GM23338 (cell line): ENCODE results near the gene IGFBP4. TPM values are rescaled to one million over a fixed set of nuclear protein-coding genes. Genes with fewer than 3 reads are reported as not detected.

Source experiments
- CREB1 ChIP-seq: fragments of 250-450 bp; sonication (Bioruptor Pico); IDR thresholded peaks from 2 replicates; pipeline ENCODE4 v1.5.0; 2020; ENCODE audit warnings: low read depth, mild to moderate bottlenecking, moderate library complexity
- CTCF ChIP-seq, 2 experiments: fragments of 200-600 bp in 1 of 2; sonication (generic) in 1 of 2; conservative IDR thresholded peaks; 2 replicates each; pipeline versions ENCODE4 v1.5.1 to v1.6.1; 2016 to 2017; ENCODE audit warnings: antibody characterized with exemption in 2 of 2, low read depth in 2 of 2, mild to moderate bottlenecking in 2 of 2, moderate library complexity in 1 of 2
- EZH2 ChIP-seq: fragments of 200-600 bp; sonication (generic); IDR thresholded peaks from one replicate; pipeline ENCODE4 v1.8.0; 2017; ENCODE audit warnings: antibody characterized with exemption, mild to moderate bottlenecking, low read depth; ENCODE audit not compliant: unreplicated experiment
- EZH2phosphoT487 ChIP-seq: fragments of 200-600 bp; sonication (generic); IDR thresholded peaks from one replicate; pipeline ENCODE4 v1.8.1; 2018; ENCODE audit warnings: antibody characterized with exemption; ENCODE audit not compliant: unreplicated experiment
- JUNB ChIP-seq: IDR thresholded peaks from one replicate; pipeline ENCODE4 v1.6.1; 2016; ENCODE audit warnings: antibody characterized with exemption; ENCODE audit not compliant: unreplicated experiment
- NANOG ChIP-seq: IDR thresholded peaks from 2 replicates; pipeline ENCODE4 v1.6.1; 2016; ENCODE audit warnings: antibody characterized with exemption, borderline replicate concordance
- POLR2AphosphoS5 ChIP-seq: IDR thresholded peaks from 2 replicates; pipeline ENCODE4 v1.6.1; 2016; ENCODE audit warnings: antibody characterized with exemption, low read depth
- REST ChIP-seq: IDR thresholded peaks from one replicate; pipeline ENCODE4 v1.6.1; 2018; ENCODE audit warnings: antibody characterized with exemption; ENCODE audit not compliant: unreplicated experiment
- STAT1 ChIP-seq: IDR thresholded peaks from one replicate; pipeline ENCODE4 v1.6.1; 2016; ENCODE audit warnings: antibody characterized with exemption; ENCODE audit not compliant: unreplicated experiment
- ZNF331 ChIP-seq: fragments of 250-450 bp; sonication (Bioruptor Pico); IDR thresholded peaks from 2 replicates; pipeline ENCODE4 v1.5.0; 2020; ENCODE audit warnings: low read depth, mild to moderate bottlenecking, moderate library complexity
- polyA plus RNA-seq: library from polyadenylated mRNA; unstranded; fragments of >200 nt; fragmentation: Nextera tagmentation; extraction: Ambion mirVana; gene quantifications from 2 replicates; pipeline ENCODE4 v1.2.1, GENCODE V29; 2016
- total RNA-seq: library from RNA; depleted of rRNA; stranded (reverse); fragments of >200 nt; shearing (Covaris generic); gene quantifications from 2 replicates; pipeline ENCODE4 v1.2.3, GENCODE V29; 2014
- TF ChIP-seq, protein P1 (sequence below): fragments of 250-450 bp; sonication (Bioruptor Pico); IDR thresholded peaks from 2 replicates; pipeline ENCODE4 v1.5.0; 2020; ENCODE audit warnings: mild to moderate bottlenecking, moderate library complexity

IGFBP4 gene
- total and polyA plus RNA-seq, 2 experiments from 2014 or later: 38.7 to 78.9 TPM

- TF ChIP-seq, protein P1, sequence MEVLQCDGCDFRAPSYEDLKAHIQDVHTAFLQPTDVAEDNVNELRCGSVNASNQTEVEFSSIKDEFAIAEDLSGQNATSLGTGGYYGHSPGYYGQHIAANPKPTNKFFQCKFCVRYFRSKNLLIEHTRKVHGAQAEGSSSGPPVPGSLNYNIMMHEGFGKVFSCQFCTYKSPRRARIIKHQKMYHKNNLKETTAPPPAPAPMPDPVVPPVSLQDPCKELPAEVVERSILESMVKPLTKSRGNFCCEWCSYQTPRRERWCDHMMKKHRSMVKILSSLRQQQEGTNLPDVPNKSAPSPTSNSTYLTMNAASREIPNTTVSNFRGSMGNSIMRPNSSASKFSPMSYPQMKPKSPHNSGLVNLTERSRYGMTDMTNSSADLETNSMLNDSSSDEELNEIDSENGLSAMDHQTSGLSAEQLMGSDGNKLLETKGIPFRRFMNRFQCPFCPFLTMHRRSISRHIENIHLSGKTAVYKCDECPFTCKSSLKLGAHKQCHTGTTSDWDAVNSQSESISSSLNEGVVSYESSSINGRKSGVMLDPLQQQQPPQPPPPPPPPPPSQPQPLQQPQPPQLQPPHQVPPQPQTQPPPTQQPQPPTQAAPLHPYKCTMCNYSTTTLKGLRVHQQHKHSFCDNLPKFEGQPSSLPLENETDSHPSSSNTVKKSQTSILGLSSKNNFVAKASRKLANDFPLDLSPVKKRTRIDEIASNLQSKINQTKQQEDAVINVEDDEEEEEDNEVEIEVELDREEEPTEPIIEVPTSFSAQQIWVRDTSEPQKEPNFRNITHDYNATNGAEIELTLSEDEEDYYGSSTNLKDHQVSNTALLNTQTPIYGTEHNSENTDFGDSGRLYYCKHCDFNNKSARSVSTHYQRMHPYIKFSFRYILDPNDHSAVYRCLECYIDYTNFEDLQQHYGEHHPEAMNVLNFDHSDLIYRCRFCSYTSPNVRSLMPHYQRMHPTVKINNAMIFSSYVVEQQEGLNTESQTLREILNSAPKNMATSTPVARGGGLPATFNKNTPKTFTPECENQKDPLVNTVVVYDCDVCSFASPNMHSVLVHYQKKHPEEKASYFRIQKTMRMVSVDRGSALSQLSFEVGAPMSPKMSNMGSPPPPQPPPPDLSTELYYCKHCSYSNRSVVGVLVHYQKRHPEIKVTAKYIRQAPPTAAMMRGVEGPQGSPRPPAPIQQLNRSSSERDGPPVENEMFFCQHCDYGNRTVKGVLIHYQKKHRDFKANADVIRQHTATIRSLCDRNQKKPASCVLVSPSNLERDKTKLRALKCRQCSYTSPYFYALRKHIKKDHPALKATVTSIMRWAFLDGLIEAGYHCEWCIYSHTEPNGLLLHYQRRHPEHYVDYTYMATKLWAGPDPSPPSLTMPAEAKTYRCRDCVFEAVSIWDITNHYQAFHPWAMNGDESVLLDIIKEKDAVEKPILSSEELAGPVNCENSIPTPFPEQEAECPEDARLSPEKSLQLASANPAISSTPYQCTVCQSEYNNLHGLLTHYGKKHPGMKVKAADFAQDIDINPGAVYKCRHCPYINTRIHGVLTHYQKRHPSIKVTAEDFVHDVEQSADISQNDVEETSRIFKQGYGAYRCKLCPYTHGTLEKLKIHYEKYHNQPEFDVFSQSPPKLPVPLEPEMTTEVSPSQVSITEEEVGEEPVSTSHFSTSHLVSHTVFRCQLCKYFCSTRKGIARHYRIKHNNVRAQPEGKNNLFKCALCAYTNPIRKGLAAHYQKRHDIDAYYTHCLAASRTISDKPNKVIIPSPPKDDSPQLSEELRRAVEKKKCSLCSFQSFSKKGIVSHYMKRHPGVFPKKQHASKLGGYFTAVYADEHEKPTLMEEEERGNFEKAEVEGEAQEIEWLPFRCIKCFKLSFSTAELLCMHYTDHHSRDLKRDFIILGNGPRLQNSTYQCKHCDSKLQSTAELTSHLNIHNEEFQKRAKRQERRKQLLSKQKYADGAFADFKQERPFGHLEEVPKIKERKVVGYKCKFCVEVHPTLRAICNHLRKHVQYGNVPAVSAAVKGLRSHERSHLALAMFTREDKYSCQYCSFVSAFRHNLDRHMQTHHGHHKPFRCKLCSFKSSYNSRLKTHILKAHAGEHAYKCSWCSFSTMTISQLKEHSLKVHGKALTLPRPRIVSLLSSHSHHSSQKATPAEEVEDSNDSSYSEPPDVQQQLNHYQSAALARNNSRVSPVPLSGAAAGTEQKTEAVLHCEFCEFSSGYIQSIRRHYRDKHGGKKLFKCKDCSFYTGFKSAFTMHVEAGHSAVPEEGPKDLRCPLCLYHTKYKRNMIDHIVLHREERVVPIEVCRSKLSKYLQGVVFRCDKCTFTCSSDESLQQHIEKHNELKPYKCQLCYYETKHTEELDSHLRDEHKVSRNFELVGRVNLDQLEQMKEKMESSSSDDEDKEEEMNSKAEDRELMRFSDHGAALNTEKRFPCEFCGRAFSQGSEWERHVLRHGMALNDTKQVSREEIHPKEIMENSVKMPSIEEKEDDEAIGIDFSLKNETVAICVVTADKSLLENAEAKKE (CRISPR knock-in tag): no peak
- no peak for TF ChIP-seq EZH2
- TF ChIP-seq NANOG: no peak
- no peak for TF ChIP-seq REST
- TF ChIP-seq CREB1 (CRISPR knock-in tag): no peak
- TF ChIP-seq STAT1: no peak
- no peak for TF ChIP-seq ZNF331 (CRISPR knock-in tag)
- no peak for TF ChIP-seq CTCF (conservative IDR thresholded peaks at IDR 0.05; ENCODE audit: low read depth in 2 of 2)
- TF ChIP-seq JUNB: no peak
- TF ChIP-seq POLR2AphosphoS5: no peak
- TF ChIP-seq EZH2phosphoT487: no peak
These were observed 42.7 kb downstream of the IGFBP4 start (continued) for GRCh38 chr17:40485851-40486521.
